ENCODE measurements around the gene TYW3.

DNA sequence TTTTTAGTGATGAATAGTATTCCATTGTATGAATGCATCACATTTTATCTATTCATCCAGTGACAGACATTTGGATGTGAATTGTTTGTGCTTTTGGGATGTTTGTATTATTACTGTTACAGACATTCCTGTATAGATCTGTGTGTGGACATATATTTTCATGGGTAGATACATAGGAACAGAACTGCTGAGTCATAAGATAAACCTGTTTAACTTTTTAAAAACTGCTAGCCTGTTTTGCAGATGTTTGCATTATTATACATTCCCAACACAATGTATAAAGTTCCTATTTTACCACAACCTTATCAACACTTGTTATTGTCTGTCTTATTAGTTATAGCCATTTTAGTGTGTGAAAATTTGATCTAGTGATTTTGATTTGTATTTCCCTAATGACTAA lies 46.8 kb downstream of the TYW3 start:
- TF ChIP-seq, protein P1, sequence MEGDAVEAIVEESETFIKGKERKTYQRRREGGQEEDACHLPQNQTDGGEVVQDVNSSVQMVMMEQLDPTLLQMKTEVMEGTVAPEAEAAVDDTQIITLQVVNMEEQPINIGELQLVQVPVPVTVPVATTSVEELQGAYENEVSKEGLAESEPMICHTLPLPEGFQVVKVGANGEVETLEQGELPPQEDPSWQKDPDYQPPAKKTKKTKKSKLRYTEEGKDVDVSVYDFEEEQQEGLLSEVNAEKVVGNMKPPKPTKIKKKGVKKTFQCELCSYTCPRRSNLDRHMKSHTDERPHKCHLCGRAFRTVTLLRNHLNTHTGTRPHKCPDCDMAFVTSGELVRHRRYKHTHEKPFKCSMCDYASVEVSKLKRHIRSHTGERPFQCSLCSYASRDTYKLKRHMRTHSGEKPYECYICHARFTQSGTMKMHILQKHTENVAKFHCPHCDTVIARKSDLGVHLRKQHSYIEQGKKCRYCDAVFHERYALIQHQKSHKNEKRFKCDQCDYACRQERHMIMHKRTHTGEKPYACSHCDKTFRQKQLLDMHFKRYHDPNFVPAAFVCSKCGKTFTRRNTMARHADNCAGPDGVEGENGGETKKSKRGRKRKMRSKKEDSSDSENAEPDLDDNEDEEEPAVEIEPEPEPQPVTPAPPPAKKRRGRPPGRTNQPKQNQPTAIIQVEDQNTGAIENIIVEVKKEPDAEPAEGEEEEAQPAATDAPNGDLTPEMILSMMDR (IDR thresholded peaks at IDR 0.05; ENCODE audit: low read depth, low read length, missing input control) = no peak
- TF ChIP-seq, protein P2, sequence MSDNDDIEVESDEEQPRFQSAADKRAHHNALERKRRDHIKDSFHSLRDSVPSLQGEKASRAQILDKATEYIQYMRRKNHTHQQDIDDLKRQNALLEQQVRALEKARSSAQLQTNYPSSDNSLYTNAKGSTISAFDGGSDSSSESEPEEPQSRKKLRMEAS (IDR thresholded peaks at IDR 0.05) = no peak
- TF ChIP-seq, protein P3, sequence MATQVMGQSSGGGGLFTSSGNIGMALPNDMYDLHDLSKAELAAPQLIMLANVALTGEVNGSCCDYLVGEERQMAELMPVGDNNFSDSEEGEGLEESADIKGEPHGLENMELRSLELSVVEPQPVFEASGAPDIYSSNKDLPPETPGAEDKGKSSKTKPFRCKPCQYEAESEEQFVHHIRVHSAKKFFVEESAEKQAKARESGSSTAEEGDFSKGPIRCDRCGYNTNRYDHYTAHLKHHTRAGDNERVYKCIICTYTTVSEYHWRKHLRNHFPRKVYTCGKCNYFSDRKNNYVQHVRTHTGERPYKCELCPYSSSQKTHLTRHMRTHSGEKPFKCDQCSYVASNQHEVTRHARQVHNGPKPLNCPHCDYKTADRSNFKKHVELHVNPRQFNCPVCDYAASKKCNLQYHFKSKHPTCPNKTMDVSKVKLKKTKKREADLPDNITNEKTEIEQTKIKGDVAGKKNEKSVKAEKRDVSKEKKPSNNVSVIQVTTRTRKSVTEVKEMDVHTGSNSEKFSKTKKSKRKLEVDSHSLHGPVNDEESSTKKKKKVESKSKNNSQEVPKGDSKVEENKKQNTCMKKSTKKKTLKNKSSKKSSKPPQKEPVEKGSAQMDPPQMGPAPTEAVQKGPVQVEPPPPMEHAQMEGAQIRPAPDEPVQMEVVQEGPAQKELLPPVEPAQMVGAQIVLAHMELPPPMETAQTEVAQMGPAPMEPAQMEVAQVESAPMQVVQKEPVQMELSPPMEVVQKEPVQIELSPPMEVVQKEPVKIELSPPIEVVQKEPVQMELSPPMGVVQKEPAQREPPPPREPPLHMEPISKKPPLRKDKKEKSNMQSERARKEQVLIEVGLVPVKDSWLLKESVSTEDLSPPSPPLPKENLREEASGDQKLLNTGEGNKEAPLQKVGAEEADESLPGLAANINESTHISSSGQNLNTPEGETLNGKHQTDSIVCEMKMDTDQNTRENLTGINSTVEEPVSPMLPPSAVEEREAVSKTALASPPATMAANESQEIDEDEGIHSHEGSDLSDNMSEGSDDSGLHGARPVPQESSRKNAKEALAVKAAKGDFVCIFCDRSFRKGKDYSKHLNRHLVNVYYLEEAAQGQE (IDR thresholded peaks at IDR 0.05) = no peak
- no peak for TF ChIP-seq SP1 (IDR thresholded peaks at IDR 0.05)
- TF ChIP-seq RAD21 (IDR thresholded peaks at IDR 0.05) = no peak
- no peak for TF ChIP-seq TAF1 (conservative IDR thresholded peaks at IDR 0.05)
- no peak for TF ChIP-seq RXRA (IDR thresholded peaks at IDR 0.05)
- TF ChIP-seq, protein P4, sequence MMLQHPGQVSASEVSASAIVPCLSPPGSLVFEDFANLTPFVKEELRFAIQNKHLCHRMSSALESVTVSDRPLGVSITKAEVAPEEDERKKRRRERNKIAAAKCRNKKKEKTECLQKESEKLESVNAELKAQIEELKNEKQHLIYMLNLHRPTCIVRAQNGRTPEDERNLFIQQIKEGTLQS (IDR thresholded peaks at IDR 0.05) = no peak
- no peak for TF ChIP-seq JUND (IDR thresholded peaks at IDR 0.05)
- TF ChIP-seq EGR1 (IDR thresholded peaks at IDR 0.05; ENCODE audit: low read depth in 2 of 2) = no peak

Data from liver (tissue), 3 donors.